Heart left ventricle (tissue), 16 donors: ENCODE measurements around the gene PKN1. TPM values are rescaled to one million over a fixed set of nuclear protein-coding genes. Genes with fewer than 3 reads are reported as not detected.
A peak's percentile ranks its signal among the peaks of the same experiment; 100 is the strongest.

Source experiments
- ATAC-seq, 4 donors: fragments of 200-7000 bp; cut with Tn5 transposase; one replicate each; pipeline ENCODE4 v1.9.1; 2020 to 2022; ENCODE audit warnings: moderate library complexity in 4 of 4, mild to moderate bottlenecking in 3 of 4, moderate number of reproducible peaks in 1 of 4
- DNase-seq, 5 donors: peaks; one replicate each; pipeline ENCODE4 v3.0.0-alpha.2; 2020
- H3K27ac ChIP-seq, 12 donors: fragments of 200-600 bp; sonication (generic) in 4 of 12; one replicate each; pipeline versions ENCODE4 v1.5.0 to v1.8.0; 2016 to 2022; ENCODE audit warnings: mild to moderate bottlenecking in 2 of 12
- H3K27me3 ChIP-seq, 9 donors: fragments of 200-600 bp; sonication (generic) in 2 of 9; one replicate each; pipeline versions ENCODE4 v1.5.1 to v1.8.0; 2016 to 2022; ENCODE audit warnings: mild to moderate bottlenecking in 3 of 9
- H3K36me3 ChIP-seq, 9 donors: fragments of 200-600 bp; sonication (generic) in 2 of 9; one replicate each; pipeline versions ENCODE4 v1.5.0 to v1.8.0; 2018 to 2022; ENCODE audit warnings: mild to moderate bottlenecking in 2 of 9
- H3K4me1 ChIP-seq, 12 donors: fragments of 200-600 bp; sonication (generic) in 4 of 12; one replicate each; pipeline versions ENCODE4 v1.5.0 to v1.8.0; 2016 to 2022; ENCODE audit warnings: mild to moderate bottlenecking in 3 of 12
- H3K4me3 ChIP-seq, 12 donors: fragments of 200-600 bp; sonication (generic) in 4 of 12; one replicate each; pipeline versions ENCODE4 v1.5.0 to v1.8.0; 2017 to 2022; ENCODE audit warnings: mild to moderate bottlenecking in 9 of 12, moderate library complexity in 4 of 12
- H3K9me3 ChIP-seq, 12 donors: fragments of 200-600 bp; sonication (generic) in 4 of 12; one replicate each; pipeline versions ENCODE4 v1.5.0 to v1.8.0; 2016 to 2022; ENCODE audit warnings: mild to moderate bottlenecking in 1 of 12
- CTCF ChIP-seq, 12 donors: fragments of 200-600 bp; sonication (generic) in 4 of 12; IDR thresholded peaks; one replicate each; pipeline versions ENCODE4 v1.5.0 to v1.8.0; 2018 to 2022; ENCODE audit warnings: antibody characterized with exemption in 12 of 12, mild to moderate bottlenecking in 5 of 12
- POLR2A ChIP-seq, 2 donors: fragments of 450-650 bp; IDR thresholded peaks; one replicate each; pipeline ENCODE4 v1.6.1; 2017; ENCODE audit warnings: antibody characterized with exemption in 2 of 2, mild to moderate bottlenecking in 2 of 2, moderate library complexity in 2 of 2
- WGBS, 4 donors: extraction: QIAGEN DNeasy Blood & Tissue Kit in 2 of 4; methylation state at CpG; one replicate each; pipeline versions ENCODE4 v1.1.5 to v1.1.7; 2013 to 2018; 5-methylcytosine and 5-hydroxymethylcytosine counted together
- intact Hi-C, 10 donors: fragments of 100-400 bp; cut with DNase I; formaldehyde crosslinking; loops; one replicate each; pipeline versions ENCODE4 v1.11.1 to v1.14.2; 2022
- polyA plus RNA-seq, 2 donors: library from polyadenylated mRNA; stranded (reverse); fragments of 200-250 nt; gene quantifications; one replicate each; pipeline ENCODE4 v1.2.3, GENCODE V29; 2013
- total RNA-seq, 9 donors: library from RNA; depleted of rRNA in 2 of 9; stranded (reverse); fragments of >200 nt in 2 of 9; fragmentation: NEBNext Ultra II Directional in 3 of 9; extraction: Animal tissue kit (Norgen Biotek cat#: 25700) in 3 of 9; gene quantifications; one replicate each; pipeline versions ENCODE4 v1.1.0 to v1.2.4, GENCODE V29; 2016 to 2023
- donor health status: ischemic (EF 13 %, LVEDD 7.1; RV severe dilation, severe dysfunction).
- donor health status: healthy with polysubstance abuse.
- donor health status: DM: no; HTN: yes; CAD: no.
- donor health status: DM: no; HTN: no; CAD: no.
- donor health status: ischemic (EF 25% LVEDD 6.9; RV normal size, moderate dysfunction).
- donor health status: ischemic (EF 25% LVEDD 5.7; RV mildly dilated, moderate dysfunction).
- donor health status: healthy.
- donor health status: DM: yes; HTN: yes; CAD: no.
- donor health status: ischemic (EF 35%, LVEDD 5.7; RV mildly dilated, moderate dysfunction).
- donor health status: nonischemic (EF 11% LVEDD 7.7; RV severe dilation, severe dysfunction).
- donor health status: DM: yes; HTN: yes; CAD: no.
- donor health status: PGD.
- donor health status: ischemic (EF 29% LVEDD 5.4; RV normal size, mild dysfunction).
- donor health status: nonischemic (EF 23%, LVEDD 6.1; RV moderate dilation, normal function).

The PKN1 gene
- total and polyA plus RNA-seq, 11 donors = 109 to 206 (median 131) TPM

GRCh38 chr19:14435320-14436050 is 2.4 kb downstream of the PKN1 start:
- H3K27me3 ChIP-seq = no peaks in the 10 kb centered on the region
- TF ChIP-seq CTCF (IDR thresholded peaks at IDR 0.05) = no peak
- no peak for TF ChIP-seq POLR2A (IDR thresholded peaks at IDR 0.05)
- WGBS, 4 donors = 61 to 72% (median 65%) methylated on average over 16 to 17 of the region's 17 CpGs
- ATAC-seq (no peak), DNase-seq (no peak)
- H3K4me1 ChIP-seq = peaks cover 2 to 81% (median 56%) of the 10 kb centered on the region in 12 donors
- H3K4me3 ChIP-seq = peak overlapping the region in 9 of 12 donors; percentile 78 to 98 (median 94)
- peak overlapping the region; percentile 43 to 98 (median 93) for H3K27ac ChIP-seq
- intact Hi-C loops = loop anchor here in 2 of 10 donors (5.0 kb wide), 2 partner anchors 37 to 42 kb away; partner anchors contain the start of gene PTGER1 (in 1 of the 2)
- peaks cover 0 to 19% (median 0%) of the 10 kb centered on the region in 9 donors for H3K36me3 ChIP-seq
- H3K9me3 ChIP-seq = no peaks in the 10 kb centered on the region

- peak overlapping the region in 6 of 12 donors; percentile 1 to 95 (median 48) for H3K27ac ChIP-seq
- no peak overlapping the region for H3K4me3 ChIP-seq
- DNase-seq = no peak
- 85 to 93% (median 86%) methylated on average over 7 of the region's 7 CpGs for WGBS, 4 donors
- peaks cover 0 to 39% (median 17%) of the 10 kb centered on the region in 9 donors for H3K36me3 ChIP-seq
- no peaks in the 10 kb centered on the region for H3K9me3 ChIP-seq
- no peak for TF ChIP-seq CTCF (IDR thresholded peaks at IDR 0.05)
- no peak for TF ChIP-seq POLR2A (IDR thresholded peaks at IDR 0.05)
- intact Hi-C loops = loop anchor here in 2 of 10 donors (5.0 kb wide), 2 partner anchors 35 to 40 kb away; partner anchors contain the start of gene PTGER1 (in 1 of the 2)
- H3K4me1 ChIP-seq = peaks cover 2 to 79% (median 58%) of the 10 kb centered on the region in 12 donors
- ATAC-seq = no peak
- no peaks in the 10 kb centered on the region for H3K27me3 ChIP-seq
Measured at GRCh38 chr19:14437578-14438140, 4.6 kb downstream of the PKN1 start.

DNA sequence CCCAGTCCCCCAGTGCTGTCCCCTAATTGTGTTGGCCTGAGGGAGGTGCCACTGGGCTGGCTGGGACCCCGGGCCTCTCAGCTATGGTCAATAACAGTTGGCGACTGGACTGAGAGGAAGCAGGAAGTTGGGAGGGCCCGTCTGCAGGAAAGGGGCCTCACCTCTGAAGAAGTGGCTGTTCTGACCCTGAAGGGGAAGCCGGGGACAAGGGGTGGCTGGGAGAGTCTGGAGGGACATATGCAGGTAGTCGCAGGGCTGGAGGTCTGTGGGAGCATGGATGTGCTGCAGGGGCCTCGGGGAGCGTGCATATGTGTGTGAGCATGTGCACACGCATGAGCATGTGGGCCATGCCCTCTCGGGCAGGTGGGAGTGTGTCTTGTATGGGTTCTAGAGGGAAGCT is 5.9 kb downstream of the PKN1 start:
- no peaks in the 10 kb centered on the region for H3K27me3 ChIP-seq
- DNase-seq (no peak), ATAC-seq (no peak)
- no peaks in the 10 kb centered on the region for H3K9me3 ChIP-seq
- H3K4me1 ChIP-seq = peaks cover 2 to 74% (median 55%) of the 10 kb centered on the region in 12 donors
- intact Hi-C loops = loop anchor here in 2 of 10 donors (5.0 kb wide), 2 partner anchors 33 to 38 kb away; partner anchors contain the start of gene PTGER1 (in 1 of the 2)
- no peak overlapping the region for H3K4me3 ChIP-seq
- peak overlapping the region in 5 of 12 donors; percentile 5 to 82 (median 55) for H3K27ac ChIP-seq
- peaks cover 6 to 53% (median 31%) of the 10 kb centered on the region in 9 donors for H3K36me3 ChIP-seq
- TF ChIP-seq CTCF (IDR thresholded peaks at IDR 0.05) (no peak), POLR2A (IDR thresholded peaks at IDR 0.05) (no peak)
- 58 to 74% (median 66%) methylated on average over 8 to 9 of the region's 9 CpGs for WGBS, 4 donors

GRCh38 chr19:14440049-14440448 is 6.9 kb downstream of the PKN1 start:
- peaks cover 10 to 63% (median 41%) of the 10 kb centered on the region in 9 donors for H3K36me3 ChIP-seq
- peak overlapping the region in 11 of 12 donors; percentile 37 to 82 (median 62) for H3K27ac ChIP-seq
- H3K27me3 ChIP-seq = no peaks in the 10 kb centered on the region
- DNase-seq (peak; percentile 75 to 91 (median 84)), ATAC-seq (peak; percentile 32 to 72 (median 60))
- peak overlapping the region in 9 of 12 donors; percentile 16 to 62 (median 30) for H3K4me3 ChIP-seq
- intact Hi-C loops = loop anchor here in 1 of 10 donors (5.0 kb wide), 1 partner anchor 37 kb away; the partner anchor contains the start of gene PTGER1
- peaks cover 2 to 63% (median 48%) of the 10 kb centered on the region in 12 donors for H3K4me1 ChIP-seq
- WGBS, 4 donors = 36 to 47% (median 41%) methylated on average over 8 to 9 of the region's 9 CpGs
- TF ChIP-seq POLR2A (IDR thresholded peaks at IDR 0.05) = no peak
- no peak for TF ChIP-seq CTCF (IDR thresholded peaks at IDR 0.05)
- no peaks in the 10 kb centered on the region for H3K9me3 ChIP-seq
